ENCODE data around the gene DLEC1. TPM values are rescaled to one million over a fixed set of nuclear protein-coding genes. Genes with fewer than 3 reads are reported as not detected.

The DLEC1 gene
- total RNA-seq, 1 experiment from 2014 or later = not detected

GRCh38 chr3:38139191-38139590, 100.2 kb downstream of the DLEC1 start:
- peaks cover 5% of the 10 kb centered on the region for H3K4me1 ChIP-seq (ENCODE audit: control insufficient read depth, insufficient read depth, low read length)
- peak overlapping the region; percentile 79 to 82 for H3K4me3 ChIP-seq (ENCODE audit: low read depth in 2 of 2, low read length in 2 of 2)
- ChIA-PET POLR2A (no interaction called here), CTCF (interaction anchor here (1.1 kb wide), 1 partner anchor 24 kb away, joined by 4 read pairs; no protein-coding TSS in a partner anchor)
- H3K27me3 ChIP-seq (ENCODE audit: control insufficient read depth, insufficient read depth, low read length) = no peaks in the 10 kb centered on the region
- ATAC-seq (no peak), DNase-seq (ENCODE audit: low read depth, low spot score) (no peak)
- intact Hi-C loops (cut with micrococcal nuclease; ENCODE audit: unreplicated experiment) = no loop called here
- in situ Hi-C loops (cut with HindIII; ENCODE audit: low pct_unique_long_range_greater_than_20kb, low sequenced_read_pairs) = no loop called here
- no peaks in the 10 kb centered on the region for H3K9me3 ChIP-seq (ENCODE audit: control insufficient read depth, insufficient read depth, low read depth, low read length)
- BruUV-seq (replicated peaks) = no TSS peak
- H3K36me3 ChIP-seq (ENCODE audit: control insufficient read depth, insufficient read depth, low read length) = peaks cover 2% of the 10 kb centered on the region
- TF ChIP-seq SIN3A (IDR thresholded peaks at IDR 0.05; ENCODE audit: borderline replicate concordance, insufficient read depth, low read depth, low read length) = no peak
- no peak for TF ChIP-seq POLR2AphosphoS5 (IDR thresholded peaks at IDR 0.05; ENCODE audit: low read depth, low read length)
- no peak for TF ChIP-seq CTCF (IDR thresholded peaks at IDR 0.05)
- TF ChIP-seq REST (IDR thresholded peaks at IDR 0.05; ENCODE audit: insufficient read depth in 1 of 2, low read depth in 2 of 2, low read length in 1 of 2) = no peak
- no peak for TF ChIP-seq TCF7L2 (IDR thresholded peaks at IDR 0.05; ENCODE audit: low read depth, low read length)
- peak overlapping the region; percentile 95 for H3K27ac ChIP-seq (ENCODE audit: low read length)

- Histone ChIP-seq H3K4me1 (ENCODE audit: control insufficient read depth, insufficient read depth, low read length) (peaks cover 5% of the 10 kb centered on the region), H3K27ac (ENCODE audit: low read length) (peak overlapping the region; percentile 95; the same call in 1 of the 2 replicates), H3K27me3 (ENCODE audit: control insufficient read depth, insufficient read depth, low read length) (no peaks in the 10 kb centered on the region), H3K4me3 (ENCODE audit: low read depth in 2 of 2, low read length in 2 of 2) (peak overlapping the region; percentile 79 to 82), H3K9me3 (ENCODE audit: control insufficient read depth, insufficient read depth, low read depth, low read length) (no peaks in the 10 kb centered on the region), H3K36me3 (ENCODE audit: control insufficient read depth, insufficient read depth, low read length) (peaks cover 2% of the 10 kb centered on the region; the same call in 1 of the 2 replicates)
- BruUV-seq (replicated peaks) = no TSS peak
- in situ Hi-C loops (cut with HindIII; ENCODE audit: low pct_unique_long_range_greater_than_20kb, low sequenced_read_pairs) = no loop called here
- ATAC-seq = no peak
- ChIA-PET POLR2A (no interaction called here), CTCF (interaction anchor here (1.1 kb wide), 1 partner anchor 24 kb away, joined by 4 read pairs; no protein-coding TSS in a partner anchor)
- TF ChIP-seq SIN3A (IDR thresholded peaks at IDR 0.05; ENCODE audit: borderline replicate concordance, insufficient read depth, low read depth, low read length) (no peak), TCF7L2 (IDR thresholded peaks at IDR 0.05; ENCODE audit: low read depth, low read length) (no peak), POLR2AphosphoS5 (IDR thresholded peaks at IDR 0.05; ENCODE audit: low read depth, low read length) (no peak), CTCF (IDR thresholded peaks at IDR 0.05) (no peak), REST (IDR thresholded peaks at IDR 0.05; ENCODE audit: insufficient read depth in 1 of 2, low read depth in 2 of 2, low read length in 1 of 2) (no peak)
- intact Hi-C loops (cut with micrococcal nuclease; ENCODE audit: unreplicated experiment) = no loop called here
- DNase-seq (ENCODE audit: low read depth, low spot score) = no peak
Measured at GRCh38 chr3:38139652-38140051, 100.6 kb downstream of the DLEC1 start.
